ENCODE measurements around the gene TMEM131. TPM values are rescaled to one million over a fixed set of nuclear protein-coding genes. Genes with fewer than 3 reads are reported as not detected.

Gene TMEM131
- total RNA-seq, 2 donors from 2014 or later, result 39.0 to 43.0 TPM

DNA sequence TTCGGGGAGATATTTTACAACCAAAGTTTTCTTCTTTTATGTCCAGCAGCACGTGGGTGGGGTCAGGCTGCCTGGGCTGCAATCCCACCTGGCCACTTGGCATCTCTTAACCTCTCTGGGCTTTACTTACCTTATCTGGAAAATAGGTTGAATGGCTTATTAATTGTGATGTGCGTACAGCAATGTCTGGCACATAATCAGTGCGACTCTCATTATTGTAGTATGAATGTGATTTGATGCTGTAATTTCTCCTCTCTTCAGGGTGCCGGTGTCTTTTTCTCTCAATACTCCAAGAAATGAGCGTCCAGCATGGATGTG lies 284.4 kb downstream of the TMEM131 start:
- no peak overlapping the region for H3K4me3 Mint-ChIP-seq
- peaks cover 2% of the 10 kb centered on the region for H3K36me3 Mint-ChIP-seq (ENCODE audit: low read depth)
- H3K27ac ChIP-seq (ENCODE audit: low read depth, low read length), result peak overlapping the region; percentile 84
- 82% methylated on average over 6 of the region's 6 CpGs; no CpG with 5 or more reads in 1 of the 2 experiments for WGBS, 2 experiments (ENCODE audit: insufficient coverage in 1 of 2, insufficient read length in 1 of 2)
- peaks cover 28% of the 10 kb centered on the region for H3K4me1 ChIP-seq (ENCODE audit: control insufficient read depth, insufficient read depth, low read length)
- H3K9me3 ChIP-seq (ENCODE audit: control insufficient read depth, low read length), result no peaks in the 10 kb centered on the region
- peak overlapping the region; percentile 28 for H3K4me3 ChIP-seq (ENCODE audit: low read length)
- TF ChIP-seq, protein P1, sequence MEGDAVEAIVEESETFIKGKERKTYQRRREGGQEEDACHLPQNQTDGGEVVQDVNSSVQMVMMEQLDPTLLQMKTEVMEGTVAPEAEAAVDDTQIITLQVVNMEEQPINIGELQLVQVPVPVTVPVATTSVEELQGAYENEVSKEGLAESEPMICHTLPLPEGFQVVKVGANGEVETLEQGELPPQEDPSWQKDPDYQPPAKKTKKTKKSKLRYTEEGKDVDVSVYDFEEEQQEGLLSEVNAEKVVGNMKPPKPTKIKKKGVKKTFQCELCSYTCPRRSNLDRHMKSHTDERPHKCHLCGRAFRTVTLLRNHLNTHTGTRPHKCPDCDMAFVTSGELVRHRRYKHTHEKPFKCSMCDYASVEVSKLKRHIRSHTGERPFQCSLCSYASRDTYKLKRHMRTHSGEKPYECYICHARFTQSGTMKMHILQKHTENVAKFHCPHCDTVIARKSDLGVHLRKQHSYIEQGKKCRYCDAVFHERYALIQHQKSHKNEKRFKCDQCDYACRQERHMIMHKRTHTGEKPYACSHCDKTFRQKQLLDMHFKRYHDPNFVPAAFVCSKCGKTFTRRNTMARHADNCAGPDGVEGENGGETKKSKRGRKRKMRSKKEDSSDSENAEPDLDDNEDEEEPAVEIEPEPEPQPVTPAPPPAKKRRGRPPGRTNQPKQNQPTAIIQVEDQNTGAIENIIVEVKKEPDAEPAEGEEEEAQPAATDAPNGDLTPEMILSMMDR (conservative IDR thresholded peaks at IDR 0.05), result no peak
- peak overlapping the region; percentile 98 for H3K27ac Mint-ChIP-seq
- no peaks in the 10 kb centered on the region for H3K27me3 ChIP-seq (ENCODE audit: control insufficient read depth, insufficient read depth, low read length, poor library complexity, severe bottlenecking)
- H3K36me3 ChIP-seq (ENCODE audit: control insufficient read depth, insufficient read depth, low read length), result no peaks in the 10 kb centered on the region
- no peaks in the 10 kb centered on the region for H3K27me3 Mint-ChIP-seq (ENCODE audit: insufficient read depth)
- peak overlapping the region; percentile 78 for H3K9ac ChIP-seq (ENCODE audit: extremely low read depth, low read length, poor library complexity, severe bottlenecking)
- DNase-seq, result no peak
- H3K9me3 Mint-ChIP-seq, result peaks cover 2% of the 10 kb centered on the region
- peaks cover 48% of the 10 kb centered on the region for H3K4me1 Mint-ChIP-seq

DNA sequence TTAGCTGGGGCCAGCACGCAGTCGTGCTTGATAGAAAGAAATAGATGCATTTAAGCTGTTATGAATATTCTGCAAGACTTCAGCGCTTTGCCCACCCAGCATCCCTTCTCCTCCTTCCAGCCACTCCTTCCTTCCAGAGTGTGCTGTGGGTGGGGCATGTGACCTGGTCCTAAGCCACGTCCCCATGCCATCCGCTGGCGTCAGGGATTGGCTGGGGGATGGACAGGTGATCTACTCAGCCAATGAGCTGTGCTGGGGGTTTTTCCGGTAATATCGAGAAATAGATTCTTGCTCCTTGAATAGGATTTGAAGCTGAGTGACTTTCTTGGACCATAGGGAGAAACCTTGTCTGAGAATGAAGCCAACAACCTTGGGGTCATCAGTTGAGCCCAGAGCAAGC lies 287.1 kb downstream of the TMEM131 start:
- Mint-ChIP-seq H3K4me1 (peaks cover 31% of the 10 kb centered on the region), H3K9me3 (peaks cover 2% of the 10 kb centered on the region), H3K4me3 (no peak overlapping the region), H3K27ac (no peak overlapping the region), H3K36me3 (ENCODE audit: low read depth) (peaks cover 2% of the 10 kb centered on the region), H3K27me3 (ENCODE audit: insufficient read depth) (no peaks in the 10 kb centered on the region)
- Histone ChIP-seq H3K27ac (ENCODE audit: low read depth, low read length) (no peak overlapping the region), H3K27me3 (ENCODE audit: control insufficient read depth, insufficient read depth, low read length, poor library complexity, severe bottlenecking) (no peaks in the 10 kb centered on the region), H3K4me3 (ENCODE audit: low read length) (no peak overlapping the region), H3K36me3 (ENCODE audit: control insufficient read depth, insufficient read depth, low read length) (no peaks in the 10 kb centered on the region), H3K9ac (ENCODE audit: extremely low read depth, low read length, poor library complexity, severe bottlenecking) (no peak overlapping the region), H3K9me3 (ENCODE audit: control insufficient read depth, low read length) (no peaks in the 10 kb centered on the region), H3K4me1 (ENCODE audit: control insufficient read depth, insufficient read depth, low read length) (peaks cover 22% of the 10 kb centered on the region)
- 95 to 98% methylated on average over 4 to 8 of the region's 8 CpGs for WGBS, 2 experiments (ENCODE audit: insufficient coverage in 1 of 2, insufficient read length in 1 of 2)
- DNase-seq, result peak; percentile 53
- TF ChIP-seq, protein P1 (conservative IDR thresholded peaks at IDR 0.05), result no peak

DNA sequence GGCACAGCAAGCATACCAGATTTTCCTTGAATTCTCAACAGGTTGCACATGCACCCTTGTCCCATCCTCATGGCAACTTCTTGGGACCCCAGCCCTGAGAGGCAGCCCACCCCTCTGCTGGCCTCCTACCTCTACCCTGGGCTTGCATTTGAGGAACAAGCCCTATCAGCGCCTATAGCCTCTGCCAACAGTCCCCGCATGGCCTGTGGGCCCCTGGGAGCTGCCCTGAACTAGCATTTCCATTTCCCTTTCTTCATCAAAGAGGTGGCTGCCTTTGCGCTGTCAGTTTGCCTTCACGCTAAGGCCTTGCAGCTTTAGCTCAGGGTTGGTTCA lies 287.7 kb downstream of the TMEM131 start:
- TF ChIP-seq, protein P1 (conservative IDR thresholded peaks at IDR 0.05), result no peak
- H3K9ac ChIP-seq (ENCODE audit: extremely low read depth, low read length, poor library complexity, severe bottlenecking), result no peak overlapping the region
- no peaks in the 10 kb centered on the region for H3K27me3 ChIP-seq (ENCODE audit: control insufficient read depth, insufficient read depth, low read length, poor library complexity, severe bottlenecking)
- H3K27ac ChIP-seq (ENCODE audit: low read depth, low read length), result no peak overlapping the region
- H3K27me3 Mint-ChIP-seq (ENCODE audit: insufficient read depth), result no peaks in the 10 kb centered on the region
- H3K36me3 Mint-ChIP-seq (ENCODE audit: low read depth), result peaks cover 2% of the 10 kb centered on the region
- H3K9me3 Mint-ChIP-seq, result peaks cover 2% of the 10 kb centered on the region
- no peaks in the 10 kb centered on the region for H3K36me3 ChIP-seq (ENCODE audit: control insufficient read depth, insufficient read depth, low read length)
- WGBS, 2 experiments (ENCODE audit: insufficient coverage in 1 of 2, insufficient read length in 1 of 2), result 95 to 97% methylated on average over 4 of the region's 4 CpGs
- peaks cover 26% of the 10 kb centered on the region for H3K4me1 Mint-ChIP-seq
- H3K4me3 Mint-ChIP-seq, result no peak overlapping the region
- no peaks in the 10 kb centered on the region for H3K9me3 ChIP-seq (ENCODE audit: control insufficient read depth, low read length)
- DNase-seq, result peak; percentile 30
- no peak overlapping the region for H3K4me3 ChIP-seq (ENCODE audit: low read length)
- H3K27ac Mint-ChIP-seq, result no peak overlapping the region
- H3K4me1 ChIP-seq (ENCODE audit: control insufficient read depth, insufficient read depth, low read length), result peaks cover 22% of the 10 kb centered on the region

Data from endodermal cell (in vitro differentiated cells).